K562 (cell line): ENCODE data around the gene NDUFB10. TPM values are rescaled to one million over a fixed set of nuclear protein-coding genes. Genes with fewer than 3 reads are reported as not detected.

Experiments
- ARID1B ChIP-seq: fragments of 450-650 bp; IDR thresholded peaks from 2 replicates; pipeline ENCODE4 v1.6.1; 2016; ENCODE audit warnings: antibody characterized with exemption, mild to moderate bottlenecking, inconsistent platforms
- CBFA2T3 ChIP-seq: fragments of 450-650 bp; IDR thresholded peaks from 2 replicates; pipeline ENCODE4 v1.6.1; 2017
- CREB3 ChIP-seq: fragments of 450-650 bp; conservative IDR thresholded peaks from 2 replicates; pipeline ENCODE4 v1.6.1; 2016; ENCODE audit warnings: missing genetic modification characterization, low read depth, mild to moderate bottlenecking, missing compliant biosample characterization, moderate library complexity
- CREB3L1 ChIP-seq: fragments of 450-650 bp; IDR thresholded peaks from 2 replicates; pipeline ENCODE4 v1.6.1; 2014; ENCODE audit warnings: low read depth, mild to moderate bottlenecking, moderate library complexity, borderline replicate concordance
- FOXK1 ChIP-seq: sonication (generic); formaldehyde crosslinking; IDR thresholded peaks from 2 replicates; pipeline ENCODE4 v1.8.0; 2022; ENCODE audit warnings: missing genetic modification reagents, mild to moderate bottlenecking, borderline replicate concordance
- FUS ChIP-seq: fragments of 200-400 bp; formaldehyde crosslinking; optimal IDR thresholded peaks from 2 replicates; pipeline ENCODE3; 2017; ENCODE audit warnings: low read depth, low read length
- KDM4B ChIP-seq, 2 experiments: fragments of 450-650 bp in 1 of 2; sonication (generic) in 1 of 2; IDR thresholded peaks; 2 replicates each; pipeline ENCODE4 v1.6.1; 2016 to 2017; ENCODE audit warnings: borderline replicate concordance in 2 of 2, antibody characterized with exemption in 1 of 2, low read depth in 1 of 2, mild to moderate bottlenecking in 1 of 2
- MAFG ChIP-seq: fragments of 450-650 bp; conservative IDR thresholded peaks from 2 replicates; pipeline ENCODE4 v1.6.1; 2016; ENCODE audit warnings: missing genetic modification characterization, missing compliant biosample characterization
- MXD1 ChIP-seq: fragments of 250-450 bp; sonication (Bioruptor Pico); IDR thresholded peaks from 2 replicates; pipeline ENCODE4 v1.8.0; 2021; ENCODE audit warnings: borderline replicate concordance, mild to moderate bottlenecking, moderate library complexity; ENCODE audit not compliant: poor library complexity, severe bottlenecking
- NFIC ChIP-seq: fragments of 450-650 bp; IDR thresholded peaks from 2 replicates; pipeline ENCODE4 v1.6.1; 2017; ENCODE audit warnings: mild to moderate bottlenecking, inconsistent platforms
- RAD51 ChIP-seq: fragments of 450-650 bp; IDR thresholded peaks from 2 replicates; pipeline ENCODE4 v1.7.1; 2016; ENCODE audit warnings: low read depth, mild to moderate bottlenecking, borderline replicate concordance
- RBM39 ChIP-seq: fragments of 200-400 bp; formaldehyde crosslinking; optimal IDR thresholded peaks from 2 replicates; pipeline ENCODE3; 2018; ENCODE audit warnings: low read depth, low read length
- SAFB2 ChIP-seq: fragments of 200-400 bp; formaldehyde crosslinking; IDR thresholded peaks from 2 replicates; pipeline ENCODE4 v1.6.1; 2018; ENCODE audit warnings: borderline replicate concordance, low read length, low read depth, moderate library complexity; ENCODE audit not compliant: severe bottlenecking
- TAF9B ChIP-seq: fragments of 450-650 bp; IDR thresholded peaks from 2 replicates; pipeline ENCODE4 v1.6.1; 2018; ENCODE audit warnings: mild to moderate bottlenecking; ENCODE audit not compliant: partially characterized antibody
- ZNF140 ChIP-seq: fragments of 250-450 bp; sonication (Bioruptor Pico); IDR thresholded peaks from 2 replicates; pipeline ENCODE4 v1.8.0; 2021; ENCODE audit warnings: moderate library complexity, mild to moderate bottlenecking, inconsistent platforms
- ZNF431 ChIP-seq: sonication (generic); formaldehyde crosslinking; IDR thresholded peaks from 2 replicates; pipeline ENCODE4 v1.8.0; 2022; ENCODE audit warnings: mild to moderate bottlenecking, missing genetic modification reagents
- ZNF445 ChIP-seq: fragments of 250-450 bp; sonication (Bioruptor Pico); IDR thresholded peaks from 2 replicates; pipeline ENCODE4 v1.4.0; 2020; ENCODE audit warnings: low read depth, mild to moderate bottlenecking, moderate library complexity
- ZNF586 ChIP-seq: fragments of 450-650 bp; formaldehyde crosslinking; conservative IDR thresholded peaks from 2 replicates; pipeline ENCODE4 v1.4.0; 2020; ENCODE audit warnings: mild to moderate bottlenecking, moderate library complexity
- ZNF766 ChIP-seq: fragments of 200-800 bp; sonication (Bioruptor generic); conservative IDR thresholded peaks from 2 replicates; pipeline ENCODE4 v1.6.1; 2016; ENCODE audit warnings: missing genetic modification characterization, missing compliant biosample characterization
- polyA plus RNA-seq, 8 experiments: library from polyadenylated mRNA; depleted of rRNA in 4 of 8; stranded (reverse) in 5 of 8; unstranded in 3 of 8; fragments of >200 nt; fragmentation: Nextera tagmentation in 2 of 8; fragmentation: Illumina TruSeq in 1 of 8; extraction: Ambion mirVana in 2 of 8; extraction: Trizol in 1 of 8; gene quantifications; 2 replicates each; pipeline versions ENCODE4 v1.2.1 to v1.2.3, GENCODE V29; 2011 to 2014; ENCODE audit warnings: inconsistent platforms in 1 of 8, missing spikeins in 1 of 8
- total RNA-seq, 7 experiments: library from RNA; depleted of rRNA in 6 of 7; stranded (reverse); fragments of >200 nt in 6 of 7; fragmentation: Illumina TruSeq in 2 of 7; extraction: Trizol in 2 of 7; gene quantifications; 2 replicates each; pipeline versions ENCODE4 v1.2.1 to v1.2.3, GENCODE V29; 2011 to 2021; ENCODE audit warnings: low replicate concordance in 1 of 7
- TF ChIP-seq, protein P1 (sequence below), 3 experiments: fragments of 200-800 bp in 1 of 3; sonication (Bioruptor generic) in 1 of 3; sonication (generic) in 1 of 3; formaldehyde crosslinking in 1 of 3; IDR thresholded peaks; 2 replicates each; pipeline versions ENCODE4 v1.6.1 to v1.8.0; 2016 to 2022; ENCODE audit warnings: mild to moderate bottlenecking in 2 of 3, missing compliant biosample characterization in 2 of 3, missing genetic modification characterization in 2 of 3, missing genetic modification reagents in 1 of 3
- TF ChIP-seq, protein P2 (sequence below): IDR thresholded peaks from 2 replicates; pipeline ENCODE4 v1.6.1; 2011; ENCODE audit not compliant: insufficient read length; ENCODE audit errors: extremely low read depth

Gene NDUFB10
- total and polyA plus RNA-seq, 9 of the 15 experiments (the other 6 are each of a cell fraction or from before 2014, with no cell fraction given), result 69.3 to 527 (median 161) TPM

DNA sequence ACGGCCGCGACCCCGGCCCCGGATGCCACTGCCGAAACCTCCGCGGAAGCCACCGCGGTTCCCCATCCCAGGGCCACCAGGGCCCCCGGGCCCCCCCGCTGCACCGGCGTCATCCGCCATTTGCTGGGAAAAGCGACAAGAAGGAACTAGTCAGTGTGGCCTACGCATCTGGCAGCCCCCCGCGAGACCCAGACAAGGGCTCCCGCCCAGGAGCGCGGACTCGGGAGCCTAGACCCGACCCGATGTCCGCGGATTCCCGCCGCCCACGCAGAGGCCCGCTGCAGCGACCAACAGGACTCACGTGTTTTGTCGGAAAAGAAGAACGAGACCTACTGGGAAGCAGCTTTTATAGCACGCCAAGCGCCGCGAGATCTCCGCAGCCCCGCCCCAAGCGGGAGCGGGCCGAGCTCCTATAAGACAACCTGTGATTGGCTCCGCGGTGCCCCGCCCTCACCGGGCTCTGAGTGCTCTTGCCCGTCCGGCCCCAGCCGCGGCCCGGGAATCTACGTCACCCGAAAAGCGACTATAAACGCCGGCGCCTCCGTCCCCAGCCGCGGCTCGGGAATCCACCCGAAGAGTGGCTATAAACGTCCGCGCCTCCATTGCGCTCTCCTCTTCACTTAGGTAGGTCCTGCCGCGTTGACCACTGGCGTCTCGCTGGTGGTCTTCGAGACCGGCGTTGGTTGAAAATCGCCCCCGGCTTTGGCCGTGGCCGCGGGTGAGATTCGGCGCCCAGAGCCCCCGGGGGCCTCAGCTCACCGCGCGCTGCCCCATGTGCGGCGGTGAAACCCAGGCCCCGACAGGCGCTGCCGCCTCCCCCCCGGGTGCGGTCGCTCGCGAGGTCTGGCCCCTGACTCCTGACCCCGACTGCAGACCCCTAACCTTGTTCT lies 5.4 kb downstream of the NDUFB10 start, which contains the start of gene RPS2 (continued):
- TF ChIP-seq SAFB2 (no peak), RBM39 (no peak), CREB3 (tag) (no peak), ZNF445 (CRISPR knock-in tag) (0 out of 2 replicates have a peak, but pooled peaks have one; percentile 62), FUS (peak; percentile 49), NFIC (peak; percentile 73; the same call in 1 of the 2 replicates), ZNF586 (peak; percentile 61; the same call in 1 of the 2 replicates), ZNF431 (peak; percentile 56), RAD51 (0 out of 2 replicates have a peak, but pooled peaks have one; percentile 23), KDM4B (IDR thresholded peaks at IDR 0.05; ENCODE audit: borderline replicate concordance in 2 of 2, low read depth in 1 of 2) (0 out of 4 replicates have a peak, but pooled peaks of 1 of the 2 experiments have one; percentile 41), ARID1B (peak; percentile 41; the same call in 1 of the 2 replicates), TAF9B (peak; percentile 97), MXD1 (CRISPR knock-in tag) (peak; percentile 93), ZNF140 (CRISPR knock-in tag) (no peak), ZNF766 (CRISPR knock-in tag) (no peak), CREB3L1 (peak; percentile 80), MAFG (tag) (no peak), FOXK1 (CRISPR knock-in tag) (peak; percentile 58; the same call in 1 of the 2 replicates), CBFA2T3 (0 out of 2 replicates have a peak, but pooled peaks have one; percentile 10)
- TF ChIP-seq, protein P1, sequence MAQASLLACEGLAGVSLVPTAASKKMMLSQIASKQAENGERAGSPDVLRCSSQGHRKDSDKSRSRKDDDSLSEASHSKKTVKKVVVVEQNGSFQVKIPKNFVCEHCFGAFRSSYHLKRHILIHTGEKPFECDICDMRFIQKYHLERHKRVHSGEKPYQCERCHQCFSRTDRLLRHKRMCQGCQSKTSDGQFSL (CRISPR knock-in tag; IDR thresholded peaks at IDR 0.05), result peak; percentile 77; the same call in 1 of the 2 replicates
- TF ChIP-seq, protein P1 (tag; IDR thresholded peaks at IDR 0.05), result no peak; a peak in 1 of 4 replicates
- TF ChIP-seq, protein P2, sequence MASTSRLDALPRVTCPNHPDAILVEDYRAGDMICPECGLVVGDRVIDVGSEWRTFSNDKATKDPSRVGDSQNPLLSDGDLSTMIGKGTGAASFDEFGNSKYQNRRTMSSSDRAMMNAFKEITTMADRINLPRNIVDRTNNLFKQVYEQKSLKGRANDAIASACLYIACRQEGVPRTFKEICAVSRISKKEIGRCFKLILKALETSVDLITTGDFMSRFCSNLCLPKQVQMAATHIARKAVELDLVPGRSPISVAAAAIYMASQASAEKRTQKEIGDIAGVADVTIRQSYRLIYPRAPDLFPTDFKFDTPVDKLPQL, result peak; percentile 94
